GM18517 (cell line): Measurements from ENCODE around the gene C11orf65.

Experiments
- ATAC-seq: cut with Tn5 transposase; IDR thresholded peaks from one replicate; pipeline ENCODE4 v1.9.1; 2021; ENCODE audit warnings: mild to moderate bottlenecking, moderate library complexity; ENCODE audit not compliant: unreplicated experiment

Gene C11orf65

GRCh38 chr11:108467091-108467823 lies at the start of gene C11orf65:
Gene C11orf65 (minus strand): TSS chr11:108467529. CDS start chr11:108461559, 5,970 bp downstream.
- ATAC-seq = peak; percentile 99

GRCh38 chr11:108516125-108516524 lies 48.8 kb upstream of the C11orf65 start:
- no peak for ATAC-seq

- ATAC-seq = no peak
Measured at GRCh38 chr11:108512708-108513107, 45.4 kb upstream of the C11orf65 start.

- ATAC-seq = no peak
Measured at GRCh38 chr11:108511851-108512474, 44.6 kb upstream of the C11orf65 start.

- ATAC-seq = no peak
Measured at GRCh38 chr11:108508653-108509593, 41.6 kb upstream of the C11orf65 start.

- ATAC-seq = no peak
Measured at GRCh38 chr11:108501396-108501795, 34.1 kb upstream of the C11orf65 start.

GRCh38 chr11:108500721-108501120 lies 33.4 kb upstream of the C11orf65 start:
- no peak for ATAC-seq

GRCh38 chr11:108500169-108500568 lies 32.8 kb upstream of the C11orf65 start:
- no peak for ATAC-seq

- ATAC-seq = no peak
Measured at GRCh38 chr11:108498816-108499408, 31.6 kb upstream of the C11orf65 start.

- peak; percentile 47 for ATAC-seq
Measured at GRCh38 chr11:108498046-108498815, 30.9 kb upstream of the C11orf65 start, which contains the start of gene POGLUT3. Gene POGLUT3 (minus strand): TSS chr11:108498384. CDS start chr11:108498366, 18 bp downstream.

GRCh38 chr11:108497317-108498045 lies 30.2 kb upstream of the C11orf65 start:
- peak; percentile 53 for ATAC-seq

- ATAC-seq = no peak
Measured at GRCh38 chr11:108496643-108497256, 29.4 kb upstream of the C11orf65 start.

- ATAC-seq = no peak
Measured at GRCh38 chr11:108495326-108495725, 28.0 kb upstream of the C11orf65 start.

- no peak for ATAC-seq
Measured at GRCh38 chr11:108494182-108494581, 26.9 kb upstream of the C11orf65 start.

- no peak for ATAC-seq
Measured at GRCh38 chr11:108491936-108492335, 24.6 kb upstream of the C11orf65 start.

GRCh38 chr11:108486828-108487227 lies 19.5 kb upstream of the C11orf65 start:
- ATAC-seq = no peak

- ATAC-seq = no peak
Measured at GRCh38 chr11:108486331-108486730, 19.0 kb upstream of the C11orf65 start.

GRCh38 chr11:108483163-108483562 lies 15.8 kb upstream of the C11orf65 start:
- no peak for ATAC-seq
